HepG2 (cell line): ENCODE results near the gene GGA2. TPM values are rescaled to one million over a fixed set of nuclear protein-coding genes. Genes with fewer than 3 reads are reported as not detected.

Experiments used
- CEBPG ChIP-seq: IDR thresholded peaks from 2 replicates; pipeline ENCODE4 v1.6.1; 2016
- CSRNP2 ChIP-seq: sonication (generic); formaldehyde crosslinking; conservative IDR thresholded peaks from 2 replicates; pipeline ENCODE4 v1.8.0; 2022; ENCODE audit warnings: low read depth, missing genetic modification reagents
- FLYWCH1 ChIP-seq: sonication (generic); formaldehyde crosslinking; IDR thresholded peaks from 2 replicates; pipeline ENCODE4 v1.8.1; 2023; ENCODE audit warnings: mild to moderate bottlenecking, missing genetic modification reagents
- FUBP1 ChIP-seq: sonication (generic); formaldehyde crosslinking; IDR thresholded peaks from 2 replicates; pipeline ENCODE4 v1.5.1; 2020; ENCODE audit warnings: missing genetic modification reagents, mild to moderate bottlenecking, borderline replicate concordance
- HHEX ChIP-seq: IDR thresholded peaks from 2 replicates; pipeline ENCODE4 v1.6.1; 2016; ENCODE audit warnings: control low read depth
- HNRNPL ChIP-seq: fragments of 200-400 bp; formaldehyde crosslinking; IDR thresholded peaks from 2 replicates; pipeline ENCODE4 v1.6.1; 2017; ENCODE audit warnings: mild to moderate bottlenecking, low read depth, low read length
- JUNB ChIP-seq: sonication (generic); formaldehyde crosslinking; IDR thresholded peaks from 2 replicates; pipeline ENCODE4 v1.8.0; 2022; ENCODE audit warnings: missing genetic modification reagents, mild to moderate bottlenecking, borderline replicate concordance
- MXI1 ChIP-seq: IDR thresholded peaks from 3 replicates; pipeline ENCODE4 v1.6.1; 2012; ENCODE audit warnings: low read depth, low read length, inconsistent platforms, borderline replicate concordance
- NAIF1 ChIP-seq: sonication (generic); formaldehyde crosslinking; IDR thresholded peaks from 2 replicates; pipeline ENCODE4 v1.5.0; 2020; ENCODE audit warnings: mild to moderate bottlenecking, missing genetic modification reagents, borderline replicate concordance
- NCOR1 ChIP-seq: fragments of 200-600 bp; sonication (generic); IDR thresholded peaks from 2 replicates; pipeline ENCODE4 v1.7.0; 2017; ENCODE audit warnings: antibody characterized with exemption, low read length, borderline replicate concordance
- PATZ1 ChIP-seq: sonication (generic); formaldehyde crosslinking; IDR thresholded peaks from 2 replicates; pipeline ENCODE4 v1.4.0; 2020; ENCODE audit warnings: missing genetic modification reagents
- PTBP1 ChIP-seq: fragments of 200-400 bp; formaldehyde crosslinking; IDR thresholded peaks from 2 replicates; pipeline ENCODE4 v1.6.1; 2018; ENCODE audit warnings: low read length, low read depth; ENCODE audit not compliant: poor library complexity, severe bottlenecking
- U2AF2 ChIP-seq: fragments of 200-400 bp; formaldehyde crosslinking; IDR thresholded peaks from 2 replicates; pipeline ENCODE4 v1.6.1; 2017; ENCODE audit warnings: low read depth, mild to moderate bottlenecking, low read length
- ZNF280D ChIP-seq: sonication (generic); formaldehyde crosslinking; IDR thresholded peaks from 2 replicates; pipeline ENCODE4 v1.5.1; 2020; ENCODE audit warnings: mild to moderate bottlenecking, missing genetic modification reagents
- ZNF44 ChIP-seq: sonication (generic); formaldehyde crosslinking; IDR thresholded peaks from 2 replicates; pipeline ENCODE4 v1.5.1; 2020; ENCODE audit warnings: mild to moderate bottlenecking, missing genetic modification reagents
- ZNF513 ChIP-seq: sonication (generic); formaldehyde crosslinking; conservative IDR thresholded peaks from 2 replicates; pipeline ENCODE4 v1.5.0; 2020; ENCODE audit warnings: missing genetic modification reagents
- ZNF746 ChIP-seq: sonication (generic); formaldehyde crosslinking; IDR thresholded peaks from 2 replicates; pipeline ENCODE4 v1.8.0; 2022; ENCODE audit warnings: mild to moderate bottlenecking, missing genetic modification reagents
- ZNF772 ChIP-seq: sonication (generic); formaldehyde crosslinking; IDR thresholded peaks from 2 replicates; pipeline ENCODE4 v1.5.0; 2020; ENCODE audit warnings: mild to moderate bottlenecking, missing genetic modification reagents
- polyA plus RNA-seq, 8 experiments: library from polyadenylated mRNA; depleted of rRNA in 3 of 8; stranded (reverse) in 7 of 8; unstranded in 1 of 8; fragments of >200 nt; fragmentation: Illumina TruSeq in 4 of 8; extraction: Trizol in 4 of 8; gene quantifications; 2 replicates each; pipeline versions ENCODE4 v1.2.1 to v1.2.3, GENCODE V29; 2011 to 2016; ENCODE audit warnings: low read depth in 4 of 8, missing spikeins in 1 of 8, mixed read lengths in 1 of 8; ENCODE audit not compliant: insufficient read depth in 1 of 8
- total RNA-seq, 5 experiments: library from RNA; depleted of rRNA; stranded (reverse); fragments of >200 nt; fragmentation: Illumina TruSeq; extraction: Trizol; gene quantifications; 2 replicates each; pipeline ENCODE4 v1.2.3, GENCODE V29; 2016; ENCODE audit warnings: low read depth in 1 of 5

GGA2 gene
- total and polyA plus RNA-seq, 2 of the 13 experiments (the other 11 are each of a cell fraction or from before 2014, with no cell fraction given), result 51.5 to 69.8 TPM

DNA sequence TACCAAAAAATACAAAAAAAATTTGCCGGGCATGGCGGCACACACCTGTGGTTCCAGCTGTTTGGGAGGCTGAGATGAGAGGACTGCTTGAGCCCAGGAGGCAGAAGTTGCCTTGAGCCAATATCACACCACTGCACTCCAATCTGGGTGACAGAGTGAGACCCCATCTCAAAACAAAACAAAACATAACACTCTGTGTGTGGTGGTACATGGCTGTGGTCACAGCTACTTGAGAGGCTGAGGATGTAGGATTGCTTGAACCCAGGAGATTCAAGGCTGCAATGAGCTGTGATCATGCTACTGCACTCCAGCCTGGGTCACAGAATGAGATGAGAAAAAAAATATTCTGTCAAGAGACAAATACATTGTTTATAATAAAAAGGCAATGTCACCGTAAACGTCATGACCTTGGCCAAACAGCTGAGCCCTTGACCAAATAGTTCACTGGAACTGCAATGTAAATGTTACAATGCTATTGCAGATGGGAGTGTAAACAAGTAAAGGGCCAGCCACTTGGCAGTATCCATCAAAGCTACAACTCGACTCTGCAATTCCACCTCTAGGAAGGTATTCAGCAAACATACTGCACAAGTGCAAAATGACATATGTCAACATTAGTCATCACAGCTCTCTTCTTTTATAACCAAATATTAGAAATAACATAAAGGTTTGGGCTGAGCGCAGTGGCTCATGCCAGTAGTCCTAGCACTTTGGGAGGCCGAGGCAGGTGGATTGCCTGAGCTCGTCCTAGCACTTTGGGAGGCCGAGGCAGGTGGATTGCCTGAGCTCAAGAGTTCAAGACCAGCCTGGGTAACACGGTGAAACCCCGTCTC lies 29.9 kb upstream of the GGA2 start (continued):
- TF ChIP-seq ZNF280D (CRISPR knock-in tag) (peak; percentile 74; the same call in 1 of the 2 replicates), ZNF513 (CRISPR knock-in tag) (no peak), HHEX (peak; percentile 97), ZNF772 (peak; percentile 85; the same call in 1 of the 2 replicates), ZNF746 (CRISPR knock-in tag) (0 out of 2 replicates have a peak, but pooled peaks have one; percentile 71), ZNF44 (peak; percentile 94; the same call in 1 of the 2 replicates), MXI1 (peak; percentile 93; the same call in 2 of the 3 replicates), U2AF2 (no peak), PTBP1 (no peak), FUBP1 (CRISPR knock-in tag) (no peak; the same call in 1 of the 2 replicates), HNRNPL (no peak), CSRNP2 (CRISPR knock-in tag) (no peak), FLYWCH1 (CRISPR knock-in tag) (no peak), PATZ1 (peak; percentile 39), CEBPG (peak; percentile 97), NCOR1 (peak; percentile 88; the same call in 1 of the 2 replicates), NAIF1 (CRISPR knock-in tag) (peak; percentile 89), JUNB (CRISPR knock-in tag) (peak; percentile 92; the same call in 1 of the 2 replicates)
